ENCODE results near the gene DNAJA2. TPM values are rescaled to one million over a fixed set of nuclear protein-coding genes. Genes with fewer than 3 reads are reported as not detected.
A peak's percentile ranks its signal among the peaks of the same experiment; 100 is the strongest.

Gene DNAJA2
- total RNA-seq = 10 to 100 TPM; 40.4 to 65.4 (median 47.9) TPM

GRCh38 chr16:46973207-46973995 is at the start of gene DNAJA2:
TSS of gene DNAJA2 (minus strand) at chr16:46973674. CDS start at chr16:46973572, 102 bp downstream.
- TF ChIP-seq, protein P1, sequence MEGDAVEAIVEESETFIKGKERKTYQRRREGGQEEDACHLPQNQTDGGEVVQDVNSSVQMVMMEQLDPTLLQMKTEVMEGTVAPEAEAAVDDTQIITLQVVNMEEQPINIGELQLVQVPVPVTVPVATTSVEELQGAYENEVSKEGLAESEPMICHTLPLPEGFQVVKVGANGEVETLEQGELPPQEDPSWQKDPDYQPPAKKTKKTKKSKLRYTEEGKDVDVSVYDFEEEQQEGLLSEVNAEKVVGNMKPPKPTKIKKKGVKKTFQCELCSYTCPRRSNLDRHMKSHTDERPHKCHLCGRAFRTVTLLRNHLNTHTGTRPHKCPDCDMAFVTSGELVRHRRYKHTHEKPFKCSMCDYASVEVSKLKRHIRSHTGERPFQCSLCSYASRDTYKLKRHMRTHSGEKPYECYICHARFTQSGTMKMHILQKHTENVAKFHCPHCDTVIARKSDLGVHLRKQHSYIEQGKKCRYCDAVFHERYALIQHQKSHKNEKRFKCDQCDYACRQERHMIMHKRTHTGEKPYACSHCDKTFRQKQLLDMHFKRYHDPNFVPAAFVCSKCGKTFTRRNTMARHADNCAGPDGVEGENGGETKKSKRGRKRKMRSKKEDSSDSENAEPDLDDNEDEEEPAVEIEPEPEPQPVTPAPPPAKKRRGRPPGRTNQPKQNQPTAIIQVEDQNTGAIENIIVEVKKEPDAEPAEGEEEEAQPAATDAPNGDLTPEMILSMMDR (IDR thresholded peaks at IDR 0.05) = no peak
- DNase-seq (ENCODE audit: low spot score) (peak; percentile 80), ATAC-seq (ENCODE audit: low FRiP score) (peak; percentile 98)

DNA sequence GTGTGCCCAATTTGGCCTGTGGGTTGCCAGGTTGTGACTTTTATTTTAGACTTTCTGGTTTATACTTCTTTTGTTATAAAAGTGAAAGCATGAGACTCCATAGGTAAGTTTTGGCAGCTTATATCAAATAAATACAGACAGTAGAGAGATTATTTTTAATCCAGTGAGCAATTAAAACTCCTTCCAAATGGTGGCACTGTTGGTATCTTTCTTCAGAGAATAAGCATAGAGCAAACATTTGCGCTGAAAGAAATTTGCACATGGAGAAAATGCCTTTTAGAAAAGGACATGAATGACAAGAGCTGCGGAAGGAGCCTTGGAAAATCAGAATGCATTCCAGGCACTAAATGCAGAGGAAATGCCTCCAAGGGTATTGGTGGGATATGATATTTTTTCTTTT is 46.1 kb upstream of the DNAJA2 start:
- TF ChIP-seq, protein P1 (IDR thresholded peaks at IDR 0.05) = no peak
- DNase-seq (ENCODE audit: low spot score) (no peak), ATAC-seq (ENCODE audit: low FRiP score) (no peak)

- ATAC-seq (ENCODE audit: low FRiP score) (no peak), DNase-seq (ENCODE audit: low spot score) (no peak)
- TF ChIP-seq, protein P1 (IDR thresholded peaks at IDR 0.05) = no peak
Measured at GRCh38 chr16:47018223-47018891, 44.9 kb upstream of the DNAJA2 start.

DNA sequence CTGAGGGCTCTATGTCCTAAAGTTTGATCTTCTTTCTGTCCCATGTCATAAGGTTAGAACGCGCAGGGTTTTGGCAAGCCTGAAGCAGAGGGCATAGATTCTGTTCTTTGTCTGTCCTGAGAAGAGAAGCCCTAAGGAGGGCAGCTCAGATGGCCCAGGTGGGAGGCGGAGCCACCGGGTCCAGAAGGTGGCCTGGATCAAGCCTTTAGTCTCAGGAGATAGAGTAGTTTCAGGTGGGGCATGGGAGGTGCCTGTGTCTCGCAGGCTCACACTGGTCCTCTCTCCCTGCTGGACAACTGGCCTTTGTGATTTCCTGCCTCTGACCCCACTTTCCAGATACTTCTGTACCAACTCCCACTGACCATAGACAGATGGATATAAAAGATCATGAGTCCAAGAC is 44.2 kb upstream of the DNAJA2 start:
- TF ChIP-seq, protein P1 (IDR thresholded peaks at IDR 0.05) = no peak
- DNase-seq (ENCODE audit: low spot score) (no peak), ATAC-seq (ENCODE audit: low FRiP score) (no peak)

DNA sequence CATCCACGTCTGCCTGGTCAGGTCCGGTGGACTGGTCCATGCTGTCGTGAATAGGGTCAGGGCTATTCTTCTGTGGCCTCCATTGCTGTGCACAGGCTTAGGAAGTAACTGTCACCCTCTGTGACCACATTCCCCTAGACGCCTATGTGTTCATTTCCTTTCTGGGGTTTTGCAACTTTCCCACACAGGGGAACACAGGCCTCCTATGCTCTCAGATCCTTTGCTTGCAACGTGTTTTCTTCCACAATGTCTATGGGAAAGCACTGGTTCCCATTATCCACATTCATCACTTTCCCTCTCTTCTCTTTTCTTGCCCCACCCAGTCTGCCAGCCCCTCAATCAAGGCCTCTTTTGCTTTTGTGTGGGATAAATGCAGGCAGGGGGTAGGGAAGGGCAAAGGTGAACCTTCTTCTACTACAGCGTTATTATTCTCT is 43.2 kb upstream of the DNAJA2 start:
- TF ChIP-seq, protein P1 (IDR thresholded peaks at IDR 0.05) = no peak
- ATAC-seq (ENCODE audit: low FRiP score) = no peak
- no peak for DNase-seq (ENCODE audit: low spot score)

- DNase-seq (ENCODE audit: low spot score) = no peak
Measured at GRCh38 chr16:47013910-47014309, 40.4 kb upstream of the DNAJA2 start.

More at GRCh38 chr16:47013910-47014309, 40.4 kb upstream of the DNAJA2 start:
- peak; percentile 54 for ATAC-seq (ENCODE audit: low FRiP score)
- TF ChIP-seq, protein P1 (IDR thresholded peaks at IDR 0.05) = no peak
